Hepatocyte (in vitro differentiated cells): ENCODE results near the gene CORO7. TPM values are rescaled to one million over a fixed set of nuclear protein-coding genes. Genes with fewer than 3 reads are reported as not detected.

Experiments
- DNase-seq: peaks from one replicate; pipeline ENCODE4 v3.0.0-alpha.2; 2016; ENCODE audit warnings: low spot score
- H2AFZ ChIP-seq: fragments of 200-600 bp; sonication (generic); 2 replicates; pipeline ENCODE4 v1.6.0; 2016; ENCODE audit warnings: antibody characterized with exemption, mild to moderate bottlenecking
- H3K27ac ChIP-seq: fragments of 200-600 bp; sonication (generic); 2 replicates; pipeline ENCODE4 v1.5.1; 2016; ENCODE audit warnings: mild to moderate bottlenecking
- H3K27me3 ChIP-seq: fragments of 200-600 bp; sonication (generic); 2 replicates; pipeline ENCODE4 v1.6.1; 2016
- H3K36me3 ChIP-seq: fragments of 200-600 bp; sonication (generic); replicated peaks from 2 replicates; pipeline ENCODE4 v1.5.1; 2016; ENCODE audit warnings: low read depth; ENCODE audit not compliant: insufficient read depth
- H3K4me1 ChIP-seq: fragments of 200-600 bp; sonication (generic); 2 replicates; pipeline ENCODE4 v1.5.1; 2016; ENCODE audit warnings: mild to moderate bottlenecking, moderate library complexity; ENCODE audit not compliant: insufficient read depth
- H3K4me2 ChIP-seq: fragments of 200-600 bp; sonication (generic); 2 replicates; pipeline ENCODE4 v1.6.0; 2016
- H3K4me3 ChIP-seq: fragments of 200-600 bp; sonication (generic); 2 replicates; pipeline ENCODE4 v1.5.1; 2016; ENCODE audit warnings: mild to moderate bottlenecking
- H3K79me2 ChIP-seq: fragments of 200-600 bp; sonication (generic); 2 replicates; pipeline ENCODE4 v1.6.0; 2017; ENCODE audit warnings: mild to moderate bottlenecking
- H3K9me2 ChIP-seq: fragments of 200-600 bp; sonication (generic); replicated peaks from 2 replicates; pipeline ENCODE4 v1.6.0; 2017; ENCODE audit warnings: mild to moderate bottlenecking; ENCODE audit not compliant: insufficient read depth
- H3K9me3 ChIP-seq: fragments of 200-600 bp; sonication (generic); 2 replicates; pipeline ENCODE4 v1.5.1; 2016; ENCODE audit warnings: low read depth, mild to moderate bottlenecking
- H4K20me1 ChIP-seq: fragments of 200-600 bp; sonication (generic); 2 replicates; pipeline ENCODE4 v1.6.0; 2016; ENCODE audit warnings: mild to moderate bottlenecking; ENCODE audit not compliant: insufficient read depth, poor library complexity, severe bottlenecking
- CTCF ChIP-seq: fragments of 200-600 bp; sonication (generic); IDR thresholded peaks from 2 replicates; pipeline ENCODE4 v1.5.1; 2016; ENCODE audit warnings: antibody characterized with exemption, mild to moderate bottlenecking; ENCODE audit not compliant: poor library complexity
- EZH2 ChIP-seq: fragments of 200-600 bp; sonication (generic); IDR thresholded peaks from 2 replicates; pipeline ENCODE4 v1.6.1; 2016; ENCODE audit warnings: antibody characterized with exemption, mild to moderate bottlenecking, borderline replicate concordance
- EZH2phosphoT487 ChIP-seq: fragments of 200-600 bp; sonication (generic); IDR thresholded peaks from one replicate; pipeline ENCODE4 v1.6.1; 2018; ENCODE audit warnings: antibody characterized with exemption, mild to moderate bottlenecking, low read depth, moderate library complexity; ENCODE audit not compliant: unreplicated experiment, severe bottlenecking
- WGBS: methylation state at CpG from one replicate; pipeline ENCODE4 v1.1.6; 2016; ENCODE audit warnings: low lambda C conversion rate; ENCODE audit errors: missing lambda C conversion rate; 5-methylcytosine and 5-hydroxymethylcytosine counted together
- polyA plus RNA-seq: library from polyadenylated mRNA; unstranded; fragments of >200 nt; fragmentation: Nextera tagmentation; extraction: Ambion mirVana; gene quantifications from 2 replicates; pipeline ENCODE4 v1.2.1, GENCODE V29; 2016
- total RNA-seq: library from RNA; depleted of rRNA; stranded (reverse); fragments of >200 nt; gene quantifications from 2 replicates; pipeline ENCODE4 v1.2.3, GENCODE V29; 2014

The CORO7 gene
- total and polyA plus RNA-seq, 2 experiments from 2014 or later: 18.2 to 33.3 TPM

- no peak for DNase-seq
- H3K4me2 ChIP-seq: no peak overlapping the region
- H2AFZ ChIP-seq: no peak overlapping the region
- peaks cover 17% of the 10 kb centered on the region for H4K20me1 ChIP-seq
- WGBS: 96% methylated on average over 58 of the region's 59 CpGs
- H3K4me1 ChIP-seq: peaks cover 31% of the 10 kb centered on the region
- peaks cover 19% of the 10 kb centered on the region for H3K79me2 ChIP-seq
- H3K27ac ChIP-seq: no peak overlapping the region
- no peaks in the 10 kb centered on the region for H3K27me3 ChIP-seq
- no peaks in the 10 kb centered on the region for H3K36me3 ChIP-seq
- TF ChIP-seq EZH2phosphoT487 (no peak), EZH2 (no peak), CTCF (no peak)
- no peak overlapping the region for H3K4me3 ChIP-seq
- H3K9me2 ChIP-seq: no peaks in the 10 kb centered on the region
- H3K9me3 ChIP-seq: no peaks in the 10 kb centered on the region
Measured at GRCh38 chr16:4381072-4381934, 35.1 kb downstream of the CORO7 start.

GRCh38 chr16:4380119-4381063 lies 36.0 kb downstream of the CORO7 start:
- Histone ChIP-seq H3K27ac (peak overlapping the region; percentile 57), H3K4me2 (no peak overlapping the region), H3K79me2 (peaks cover 28% of the 10 kb centered on the region), H3K4me3 (no peak overlapping the region), H3K9me2 (no peaks in the 10 kb centered on the region), H3K4me1 (peaks cover 33% of the 10 kb centered on the region), H3K36me3 (no peaks in the 10 kb centered on the region), H3K27me3 (no peaks in the 10 kb centered on the region), H4K20me1 (peaks cover 21% of the 10 kb centered on the region), H2AFZ (no peak overlapping the region), H3K9me3 (no peaks in the 10 kb centered on the region)
- TF ChIP-seq EZH2phosphoT487 (no peak), CTCF (no peak), EZH2 (no peak)
- DNase-seq: no peak
- 82% methylated on average over 25 of the region's 26 CpGs for WGBS

- no peaks in the 10 kb centered on the region for H3K9me3 ChIP-seq
- no peaks in the 10 kb centered on the region for H3K27me3 ChIP-seq
- H3K79me2 ChIP-seq: peaks cover 41% of the 10 kb centered on the region
- H3K9me2 ChIP-seq: no peaks in the 10 kb centered on the region
- no peak overlapping the region for H3K4me2 ChIP-seq
- no peak overlapping the region for H3K27ac ChIP-seq
- H2AFZ ChIP-seq: no peak overlapping the region
- no peak for TF ChIP-seq CTCF
- TF ChIP-seq EZH2: no peak
- 95% methylated on average over 21 of the region's 21 CpGs for WGBS
- no peak for DNase-seq
- peaks cover 34% of the 10 kb centered on the region for H3K4me1 ChIP-seq
- no peak overlapping the region for H3K4me3 ChIP-seq
- no peaks in the 10 kb centered on the region for H3K36me3 ChIP-seq
- H4K20me1 ChIP-seq: peaks cover 27% of the 10 kb centered on the region
Measured at GRCh38 chr16:4378999-4379690, 37.3 kb downstream of the CORO7 start.
